GM13977 (cell line): ENCODE data around the gene RBL1.
A peak's percentile ranks its signal among the peaks of the same experiment; 100 is the strongest.

Source experiments
- DNase-seq: peaks from one replicate; pipeline ENCODE4 v3.0.0; 2012; ENCODE audit warnings: low spot score
- CTCF ChIP-seq: IDR thresholded peaks from 2 replicates; pipeline ENCODE4 v1.5.1; 2012; ENCODE audit warnings: mild to moderate bottlenecking, control low read depth; ENCODE audit not compliant: insufficient read depth; ENCODE audit errors: extremely low read depth, missing control alignments
- in situ Hi-C: fragments of 300-500 bp; cut with MboI; formaldehyde crosslinking; loops from one replicate; pipeline ENCODE4 v1.12.0; 2022; ENCODE audit warnings: low sequenced_read_pairs, low pct_unique_long_range_greater_than_20kb, mixed read lengths, inconsistent platforms; ENCODE audit not compliant: unreplicated experiment

The RBL1 gene

GRCh38 chr20:37095599-37096414, at the start of gene RBL1:
TSS of gene RBL1 (minus strand) at chr20:37095997. CDS start at chr20:37095928, 69 bp downstream.
- TF ChIP-seq CTCF, result peak; percentile 28
- DNase-seq, result peak; percentile 85
- in situ Hi-C loops, result no loop called here

GRCh38 chr20:37144856-37145404, 49.1 kb upstream of the RBL1 start:
- TF ChIP-seq CTCF, result no peak
- no peak for DNase-seq
- in situ Hi-C loops, result no loop called here

- in situ Hi-C loops, result no loop called here
- no peak for TF ChIP-seq CTCF
- no peak for DNase-seq
These were observed 46.9 kb upstream of the RBL1 start for GRCh38 chr20:37142708-37143107.

DNA sequence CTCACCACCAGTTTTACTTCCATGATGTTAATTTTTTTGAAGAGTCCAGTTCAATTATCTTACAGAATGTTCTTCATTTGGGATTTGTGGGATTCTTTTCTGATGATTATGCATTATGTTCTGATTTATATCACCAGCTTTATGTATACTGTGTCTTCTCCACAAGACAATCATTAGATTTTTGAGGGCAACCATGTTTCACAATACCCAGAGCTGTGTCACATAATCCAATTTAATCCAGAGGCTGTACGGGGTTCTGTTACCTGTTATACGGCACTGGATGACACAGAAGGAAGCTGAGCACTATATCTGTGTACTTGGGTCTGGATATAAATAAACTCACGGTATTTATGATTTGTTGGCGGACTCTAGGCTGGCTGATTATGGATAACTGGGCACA, 41.8 kb upstream of the RBL1 start:
- in situ Hi-C loops, result no loop called here
- no peak for TF ChIP-seq CTCF
- no peak for DNase-seq

GRCh38 chr20:37133952-37134351, 38.2 kb upstream of the RBL1 start:
- no peak for TF ChIP-seq CTCF
- no peak for DNase-seq
- in situ Hi-C loops, result no loop called here

GRCh38 chr20:37131486-37131885, 35.7 kb upstream of the RBL1 start:
- in situ Hi-C loops, result no loop called here
- no peak for DNase-seq
- no peak for TF ChIP-seq CTCF
